NCI-H2196 treated with DMSO at 0.1 percent for 48 hours (cell line): Measurements from ENCODE around the gene CFAP45.
"Not testable (repeated sequence)": the region's sequence is repeated elsewhere in the genome, so short reads cannot be mapped to it uniquely, and the experiment has no call there.

ENCODE experiments used
- DNase-seq: peaks from one replicate; lab custom pipeline; 2025; ENCODE audit not compliant: unreplicated experiment; lab: John Stamatoyannopoulos, UW

The CFAP45 gene

DNA sequence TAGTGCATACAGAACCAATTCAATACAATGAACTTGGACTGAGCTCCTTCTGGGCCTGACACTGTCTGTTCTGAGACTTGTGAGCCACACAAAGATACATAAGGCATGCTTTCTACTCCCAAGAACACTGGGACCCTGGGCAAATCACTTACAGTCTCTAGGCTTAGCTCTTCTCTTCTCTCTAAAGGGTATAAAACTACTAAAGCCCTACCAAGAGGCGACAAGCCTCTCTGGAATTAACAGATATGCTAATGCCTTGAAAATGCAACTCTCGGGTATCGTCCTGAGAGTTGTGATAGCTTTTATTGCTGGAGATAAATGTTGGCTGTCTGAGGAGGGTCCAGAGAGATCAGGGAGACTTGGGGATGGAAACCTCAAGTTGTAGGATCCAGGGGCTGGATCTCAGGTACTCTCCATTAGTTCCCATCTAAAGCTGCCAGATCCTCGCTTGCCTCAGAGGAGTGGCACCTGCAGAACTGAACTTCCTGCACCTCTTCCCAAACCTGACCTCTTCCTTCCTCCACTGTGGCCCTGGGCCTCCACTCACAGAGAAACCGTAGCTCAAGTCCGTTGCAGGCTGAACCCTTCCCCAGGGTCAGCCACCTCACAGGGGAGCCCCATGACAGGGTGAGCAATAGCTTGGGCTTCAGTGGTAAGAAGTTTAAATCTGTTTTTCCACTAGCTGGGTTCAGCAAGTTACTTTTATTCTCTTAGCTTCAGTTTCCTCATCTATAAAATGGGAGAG is 11.5 kb upstream of the CFAP45 start:
- no peak for DNase-seq

DNA sequence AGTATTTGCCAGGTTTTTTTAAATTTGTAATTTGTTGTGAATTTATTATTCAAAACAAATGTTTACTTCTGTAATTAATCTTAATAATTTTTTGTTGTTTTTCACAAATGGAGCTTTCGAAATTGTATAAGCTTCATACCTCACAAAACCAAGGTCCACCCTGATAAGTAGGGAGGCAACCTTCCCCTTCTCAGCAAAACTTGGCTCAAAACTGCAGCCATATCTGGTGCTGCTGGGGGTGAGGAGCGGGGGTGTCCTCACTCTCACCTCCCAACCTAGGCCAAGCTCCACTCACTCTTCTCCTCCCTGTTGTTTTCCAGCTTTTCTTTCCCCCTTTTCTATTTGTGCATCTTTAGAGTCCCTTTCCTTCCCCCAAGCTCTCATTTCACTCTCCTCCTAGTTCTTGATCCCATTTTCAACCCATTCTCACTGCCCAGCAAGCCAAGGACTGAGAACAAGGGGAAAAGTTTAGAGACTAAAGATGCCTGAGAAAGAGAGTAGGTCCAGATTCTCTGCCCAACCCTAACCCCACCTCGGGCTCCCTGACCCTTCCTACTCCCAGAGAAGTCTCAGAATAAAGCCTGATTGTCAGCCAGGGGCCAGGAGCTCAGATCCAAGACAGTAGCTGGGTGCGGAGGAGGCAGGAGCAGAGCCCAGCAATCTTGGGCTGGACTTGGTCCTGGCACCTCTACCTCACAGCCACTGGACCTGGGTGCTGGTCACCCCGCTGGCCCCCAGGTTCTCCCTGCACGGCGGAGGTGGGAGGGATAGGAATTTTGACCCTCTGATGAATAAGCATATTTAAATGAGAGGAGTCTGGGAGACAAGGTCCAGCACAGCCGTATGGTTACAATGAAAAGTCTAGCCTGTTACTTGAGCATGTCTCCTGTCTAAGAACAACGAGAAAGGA is 8.3 kb upstream of the CFAP45 start:
- DNase-seq: no peak

DNA sequence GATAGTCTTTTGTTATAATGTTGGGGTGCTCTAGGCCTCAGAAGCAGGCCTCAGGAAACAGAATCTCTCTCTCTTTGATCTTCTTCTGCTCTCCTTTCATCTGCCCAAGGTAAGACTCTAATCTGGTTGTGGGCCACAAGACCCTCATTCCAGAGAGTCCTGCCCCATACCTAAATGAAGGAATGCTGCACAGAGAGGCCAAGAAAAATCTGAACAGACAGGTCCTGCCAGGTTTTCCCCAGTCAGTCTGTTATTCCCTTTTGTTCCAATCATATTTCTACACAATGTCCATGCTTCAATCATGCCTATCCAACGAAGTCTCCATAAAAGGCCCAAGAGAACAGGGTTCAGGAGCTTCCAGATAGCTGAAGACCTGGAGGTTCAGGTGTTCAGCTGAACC is 7.0 kb upstream of the CFAP45 start:
- no peak for DNase-seq

DNA sequence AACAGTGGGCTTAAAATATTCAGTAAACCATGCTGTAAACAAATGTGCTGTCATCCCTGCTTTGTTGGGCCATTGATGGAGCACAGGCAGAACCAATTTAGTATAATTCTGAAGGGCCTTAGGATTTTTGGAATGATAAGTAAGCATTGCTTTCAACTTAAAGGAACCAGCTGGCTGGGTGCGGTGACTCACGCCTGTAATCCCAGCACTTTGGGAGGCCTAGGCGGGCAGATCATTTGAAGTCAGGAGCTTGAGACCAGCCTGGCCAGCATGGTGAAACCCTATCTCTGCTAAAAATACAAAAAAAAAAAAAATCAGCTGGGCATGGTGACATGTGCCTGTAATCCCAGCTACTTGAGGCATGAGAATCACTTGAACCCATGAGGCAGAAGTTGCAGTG is 4.1 kb upstream of the CFAP45 start:
- not testable (repeated sequence) for DNase-seq

DNA sequence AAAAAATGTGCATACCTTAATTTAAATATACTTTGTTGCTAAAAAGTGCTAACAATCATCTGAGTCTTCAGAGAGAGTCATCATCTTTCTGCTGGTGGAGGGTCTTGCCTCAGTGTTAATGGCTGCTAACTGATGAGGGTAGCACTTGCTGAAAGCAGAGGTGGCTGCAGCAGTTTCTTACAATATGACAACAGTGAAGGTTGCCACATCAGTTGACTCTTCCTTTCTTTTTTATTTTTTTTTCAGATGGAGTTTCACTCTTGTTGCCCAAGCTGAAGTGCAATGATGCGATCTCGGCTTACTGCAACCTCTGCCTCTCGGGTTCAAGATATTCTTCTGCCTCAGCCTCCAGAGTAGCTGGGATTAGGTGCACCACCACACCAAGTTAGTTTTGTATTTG is 2.6 kb upstream of the CFAP45 start:
- no peak for DNase-seq

DNA sequence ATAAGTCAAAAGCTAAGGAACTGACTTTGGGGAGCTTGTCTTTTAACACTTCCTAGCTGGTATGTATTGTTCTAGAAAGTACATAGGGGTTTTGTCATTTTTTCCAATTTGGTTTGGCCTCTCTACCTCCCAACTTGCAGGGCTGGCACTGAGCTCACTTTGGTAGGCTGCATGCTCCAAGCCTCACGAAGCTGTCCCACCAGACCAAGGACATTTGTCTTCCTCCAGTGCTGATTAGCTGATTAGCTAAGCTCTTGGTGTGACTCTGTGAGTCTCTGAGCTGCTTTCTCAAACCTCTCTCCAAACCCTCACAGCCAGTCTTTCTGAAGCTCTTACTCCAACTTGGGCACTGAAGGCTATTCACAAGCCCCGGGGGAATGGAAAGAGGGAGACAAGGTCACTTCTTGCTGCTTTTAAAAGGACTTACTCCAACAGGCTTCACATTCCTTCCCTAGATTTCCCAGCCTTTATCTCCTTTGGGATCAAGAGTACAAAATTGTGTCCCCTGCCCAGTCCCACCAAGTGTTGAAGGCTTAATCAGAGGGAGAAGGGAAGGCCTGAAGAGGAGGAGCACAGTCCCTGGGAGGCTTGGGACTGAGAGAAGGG is 893 bp upstream of the CFAP45 start:
- no peak for DNase-seq

DNA sequence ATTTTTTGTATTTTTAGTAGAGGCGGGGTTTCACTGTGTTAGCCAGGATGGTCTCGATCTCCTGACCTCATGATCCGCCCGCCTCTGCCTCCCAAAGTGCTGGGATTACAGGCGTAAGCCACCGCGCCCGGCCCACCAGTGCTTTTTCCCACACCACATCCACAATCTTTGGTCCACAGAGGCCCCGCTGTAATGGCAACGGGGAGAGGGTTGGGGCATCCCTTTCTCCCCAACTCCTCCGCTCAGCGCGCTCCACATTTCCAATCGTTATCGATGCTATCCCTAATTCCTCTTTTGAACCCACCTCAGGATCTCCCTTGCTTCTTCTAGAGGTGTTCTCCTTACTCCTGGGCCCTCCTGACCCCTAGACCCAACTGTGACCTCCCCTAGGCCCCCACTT is 331 bp downstream of the CFAP45 start:
- not testable (repeated sequence) for DNase-seq

DNA sequence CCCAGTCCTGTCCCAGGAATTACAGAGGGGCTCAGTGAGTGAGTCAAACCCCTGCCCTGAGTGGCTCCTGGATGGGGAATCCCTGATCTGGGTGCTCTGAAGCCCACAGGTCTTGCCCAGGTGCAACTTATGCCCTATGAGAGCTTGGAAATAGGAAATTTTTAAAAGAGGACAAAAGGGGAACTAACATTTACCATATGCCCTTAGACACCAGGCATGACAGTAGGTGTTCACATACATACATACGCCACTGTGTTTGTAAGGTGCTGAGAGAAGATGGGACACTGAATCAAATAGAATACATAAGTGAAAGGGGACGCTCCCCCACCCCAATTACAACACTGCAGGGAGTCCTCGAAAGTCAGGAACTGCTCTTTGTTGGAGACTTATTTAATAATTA is 1.4 kb downstream of the CFAP45 start:
- DNase-seq: no peak

DNA sequence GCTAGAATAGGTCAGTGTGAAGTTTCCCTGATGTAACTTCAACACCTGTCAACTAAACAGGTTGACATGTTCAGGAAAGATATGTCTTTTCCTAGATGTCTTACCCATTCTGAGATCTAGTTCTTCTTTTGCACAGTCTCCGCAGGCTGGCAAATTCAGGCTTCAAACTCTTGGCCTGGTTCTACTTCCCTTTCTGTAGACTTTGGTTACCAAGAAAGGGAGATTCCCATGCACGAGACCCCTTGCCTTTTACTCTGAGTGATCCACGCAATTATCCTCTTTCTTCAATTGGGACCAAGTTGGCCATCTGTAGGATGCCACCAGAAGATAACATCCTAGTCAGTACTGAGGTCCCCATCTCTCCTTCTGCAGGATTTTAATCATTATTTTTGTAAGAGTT is 2.0 kb downstream of the CFAP45 start:
- DNase-seq: no peak

DNA sequence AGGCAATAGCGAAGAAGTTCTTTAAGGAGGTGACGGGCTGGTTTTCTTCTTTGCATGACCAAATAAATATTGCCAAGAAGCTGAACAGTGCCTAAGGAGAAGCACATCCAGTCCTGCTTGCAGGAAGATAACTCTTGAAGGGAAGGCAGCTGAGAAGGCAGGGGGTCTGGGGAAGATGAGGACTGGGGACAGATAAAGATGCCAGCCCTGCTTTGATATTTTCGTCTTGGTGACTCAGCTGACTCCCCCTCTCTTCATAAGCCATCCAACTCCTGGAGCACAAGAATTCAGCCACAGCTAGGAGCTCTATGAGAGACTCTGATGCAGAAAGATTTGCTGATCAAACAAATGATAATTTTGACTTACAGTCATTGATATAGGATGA is 3.4 kb downstream of the CFAP45 start:
- DNase-seq: no peak

DNA sequence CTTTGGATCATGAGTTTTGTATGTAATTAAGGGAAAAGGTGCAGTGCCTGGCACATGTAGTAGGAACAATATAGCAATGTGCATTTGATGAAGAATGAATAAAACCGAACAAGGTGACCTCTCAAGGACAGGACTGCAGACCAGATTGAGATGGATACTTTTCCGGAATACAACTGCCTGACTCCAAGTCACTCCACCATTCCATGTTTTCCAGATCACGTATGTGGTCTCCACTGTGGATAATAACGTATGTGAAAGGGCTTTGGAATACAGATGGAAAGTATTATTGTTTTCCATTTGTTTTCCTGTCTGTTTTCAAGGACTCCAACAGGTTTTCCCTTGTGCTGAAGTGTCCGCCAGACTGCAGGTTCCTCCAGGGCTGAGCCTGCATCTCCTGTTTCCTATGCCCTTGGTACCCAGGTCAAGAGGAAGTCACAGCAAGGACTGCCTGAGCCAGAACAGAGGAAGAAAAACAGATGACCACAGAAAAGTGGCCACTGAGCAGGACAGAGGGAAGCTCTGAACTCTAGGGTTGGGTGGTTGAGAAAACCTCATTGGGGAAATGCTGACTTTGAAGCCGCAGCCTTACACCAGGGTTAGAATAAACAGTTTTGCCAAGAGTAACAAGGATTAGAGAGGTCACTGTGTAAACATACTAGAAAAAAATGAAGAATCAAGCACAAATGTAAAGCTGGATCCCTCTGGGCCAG is 4.0 kb downstream of the CFAP45 start:
- DNase-seq: no peak

DNA sequence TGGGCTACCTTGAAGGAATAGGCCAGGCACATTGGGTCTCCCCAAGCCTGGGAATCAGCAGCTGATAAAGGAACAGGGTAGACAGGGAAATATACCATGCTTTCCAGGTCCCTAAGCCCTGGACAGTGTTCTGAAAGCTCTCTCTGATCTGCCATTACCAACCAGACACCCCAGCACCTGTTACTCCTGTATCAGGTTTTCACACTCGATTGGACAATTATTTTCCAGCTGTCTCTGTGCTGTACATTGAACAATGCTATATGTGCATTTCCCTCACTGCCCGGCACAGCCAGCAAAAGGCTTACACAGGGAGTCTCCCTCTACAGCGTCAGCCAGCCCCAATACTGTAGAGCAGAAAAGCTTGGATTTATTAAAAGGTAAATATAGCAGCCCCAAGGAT is 4.7 kb downstream of the CFAP45 start:
- no peak for DNase-seq

DNA sequence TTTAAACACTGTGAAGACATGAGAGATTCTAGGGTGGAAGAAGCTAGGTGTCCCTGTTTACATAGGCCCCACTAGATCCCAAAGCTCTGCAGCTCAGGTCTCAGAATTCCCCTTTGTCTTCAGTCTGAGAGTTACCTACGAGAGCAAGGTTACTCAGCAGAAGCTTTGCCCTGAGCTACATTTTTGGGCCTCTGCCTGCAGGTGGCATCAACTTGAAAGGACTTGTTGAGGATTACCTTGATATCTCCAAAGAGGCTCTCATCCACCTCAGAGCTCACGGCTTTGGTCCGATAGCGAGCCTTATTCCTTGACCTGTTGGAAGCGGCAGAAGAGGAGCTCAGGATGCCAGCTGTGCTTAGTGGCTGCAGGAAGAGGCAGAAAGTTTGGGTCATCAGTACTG is 7.0 kb downstream of the CFAP45 start:
- DNase-seq: no peak

DNA sequence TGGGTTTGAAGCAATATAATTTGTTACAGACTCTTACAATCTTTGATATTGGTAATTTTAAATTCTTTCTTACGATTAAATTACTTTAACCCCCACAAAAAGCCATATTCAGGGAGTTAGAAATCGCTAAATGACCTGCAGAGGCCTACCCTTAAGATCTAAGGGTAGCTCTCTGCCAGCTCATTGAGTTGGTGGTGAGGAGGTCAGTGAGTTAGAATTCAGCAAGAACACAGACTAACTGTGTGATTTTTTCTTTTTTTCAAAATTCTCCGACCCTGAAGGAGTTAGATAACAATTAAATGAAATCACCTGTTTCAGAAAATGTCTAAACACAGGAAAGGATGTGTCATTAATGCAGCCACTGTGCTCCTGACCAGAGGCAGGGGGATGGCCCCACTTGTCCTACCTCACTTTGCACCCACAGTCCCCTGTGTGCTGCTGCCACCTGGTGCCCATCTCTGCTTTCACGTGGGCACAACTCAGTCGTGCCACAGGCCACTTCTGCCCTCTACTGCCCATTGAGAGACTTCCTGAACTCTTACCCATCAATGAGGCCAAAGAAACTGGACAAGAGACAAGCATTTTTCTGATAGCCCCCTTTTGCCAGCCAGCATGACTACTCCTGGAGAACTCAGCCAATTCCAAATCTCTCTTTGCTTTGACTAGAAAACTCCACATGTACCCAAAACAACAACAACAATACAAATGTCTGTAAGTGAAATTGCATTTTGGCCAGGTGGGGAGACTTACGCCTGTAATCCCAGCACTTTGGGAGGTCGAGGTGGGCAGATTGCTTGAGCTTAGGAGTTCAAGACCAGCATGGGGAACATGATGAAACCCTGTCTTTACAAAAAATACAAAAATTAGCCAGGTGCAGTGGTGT is 8.4 kb downstream of the CFAP45 start:
- peak; percentile 65 for DNase-seq

DNA sequence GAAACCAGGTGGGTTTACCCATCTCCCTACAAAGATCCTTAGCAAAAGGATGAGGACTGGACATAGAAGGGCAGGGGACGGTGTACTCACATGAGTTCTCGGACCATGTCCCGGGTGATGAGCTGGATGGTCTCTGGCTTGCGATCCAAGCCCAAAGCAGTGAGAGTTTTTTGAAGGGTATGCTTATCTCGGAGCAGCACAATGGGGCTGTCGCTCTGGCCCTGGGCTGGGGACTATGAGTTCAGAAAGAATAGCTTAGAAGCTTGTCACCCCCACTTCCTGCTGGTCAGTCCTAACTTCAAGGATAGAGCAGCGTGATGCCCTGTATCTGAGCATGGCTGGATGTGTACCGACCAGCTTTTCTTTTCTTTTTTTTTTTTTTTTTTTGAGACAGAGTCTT is 9.6 kb downstream of the CFAP45 start:
- no peak for DNase-seq

DNA sequence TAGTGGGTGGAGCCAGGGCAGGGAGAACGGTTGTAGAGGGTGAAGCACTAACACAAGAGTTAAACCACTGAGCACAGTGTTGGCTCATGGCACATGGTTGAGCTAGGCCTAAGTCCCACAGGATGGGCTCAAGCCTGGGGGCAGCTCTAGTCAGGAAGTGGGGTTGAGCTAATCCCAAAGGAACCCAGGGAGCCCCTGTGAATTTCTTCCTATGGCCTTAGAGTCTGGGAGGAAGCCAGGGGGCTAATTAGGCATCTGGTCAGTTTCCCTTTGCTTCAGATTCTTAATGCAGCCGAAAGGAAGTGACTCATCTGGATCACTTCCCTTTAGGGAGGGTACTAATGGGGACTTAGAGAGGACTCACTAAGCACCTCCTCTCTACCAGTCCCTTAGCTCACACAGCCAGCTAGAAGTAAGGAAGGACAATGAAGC is 10.1 kb downstream of the CFAP45 start:
- no peak for DNase-seq

DNA sequence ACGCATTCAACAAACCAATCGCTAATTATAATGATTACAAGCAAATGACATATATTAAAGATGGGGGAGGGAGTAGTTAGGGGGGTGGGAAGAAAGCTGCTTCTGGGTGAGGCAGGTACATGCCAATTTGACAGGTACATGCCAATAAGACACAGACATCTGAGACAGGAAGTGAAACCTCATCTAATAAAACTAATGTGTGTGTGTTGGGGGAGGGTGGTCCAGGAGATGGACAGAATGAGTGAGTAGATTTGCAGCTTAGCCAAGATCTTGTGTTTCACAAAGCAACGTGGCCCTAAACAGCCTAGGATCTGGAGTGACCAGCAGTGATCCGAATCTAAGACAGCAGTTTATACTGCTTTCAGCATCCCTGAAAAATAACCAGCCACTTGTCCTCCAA is 10.8 kb downstream of the CFAP45 start:
- no peak for DNase-seq

DNA sequence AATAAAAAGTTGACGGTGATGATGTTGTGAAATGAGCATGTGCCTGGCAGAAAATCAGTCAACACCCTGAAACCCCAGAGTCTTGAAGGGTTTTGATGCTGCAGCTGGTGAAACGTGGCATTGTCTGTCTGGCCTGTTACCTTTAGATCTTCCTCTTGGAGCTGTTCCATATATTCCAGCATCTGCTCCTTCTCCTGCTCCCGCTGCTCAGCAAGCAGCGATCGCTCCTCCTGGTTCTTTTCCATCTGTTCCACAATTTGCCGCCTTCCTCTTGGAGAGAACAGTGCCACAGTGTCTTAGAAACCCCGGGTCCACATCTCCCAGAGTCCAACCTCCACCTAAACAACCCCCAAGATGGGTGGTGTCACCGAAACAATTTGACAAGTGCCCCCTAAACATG is 15.7 kb downstream of the CFAP45 start:
- DNase-seq: no peak

DNA sequence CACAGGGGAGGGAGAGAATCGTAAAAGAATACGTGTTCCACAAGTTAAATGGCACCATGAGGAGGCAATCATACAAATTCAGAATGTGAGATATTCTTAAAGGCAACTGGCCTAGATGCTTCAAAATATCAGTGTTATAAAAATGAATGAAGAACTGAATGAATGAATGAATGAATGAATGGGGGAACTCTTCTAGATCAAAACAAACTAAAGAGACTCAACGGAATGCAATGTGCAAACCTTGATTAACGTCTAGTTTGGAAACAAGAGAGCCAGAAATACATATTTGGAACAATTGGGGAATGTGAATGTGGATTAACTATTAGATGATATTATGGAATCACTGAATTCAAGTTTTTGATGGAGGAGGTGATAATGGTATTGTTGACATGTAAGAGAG is 16.8 kb downstream of the CFAP45 start:
- DNase-seq: no peak

DNA sequence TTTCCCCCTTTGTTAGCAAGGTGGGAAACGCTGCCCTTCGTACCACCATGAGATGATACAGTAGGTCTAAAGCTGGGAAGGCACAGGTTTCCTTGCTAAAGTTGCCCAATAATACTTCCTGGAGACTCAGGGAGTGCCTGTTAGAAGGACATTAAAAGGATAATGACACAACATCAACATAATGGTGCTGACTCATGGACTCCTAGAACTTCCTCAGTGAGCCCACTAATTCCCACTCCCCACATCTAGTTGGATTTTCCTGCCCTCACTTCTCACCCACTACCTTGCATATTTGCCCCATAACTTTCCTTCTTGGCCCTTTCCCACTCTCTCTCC is 17.5 kb downstream of the CFAP45 start:
- no peak for DNase-seq
